ENCODE measurements around the gene TNFRSF11A.

The TNFRSF11A gene

DNA sequence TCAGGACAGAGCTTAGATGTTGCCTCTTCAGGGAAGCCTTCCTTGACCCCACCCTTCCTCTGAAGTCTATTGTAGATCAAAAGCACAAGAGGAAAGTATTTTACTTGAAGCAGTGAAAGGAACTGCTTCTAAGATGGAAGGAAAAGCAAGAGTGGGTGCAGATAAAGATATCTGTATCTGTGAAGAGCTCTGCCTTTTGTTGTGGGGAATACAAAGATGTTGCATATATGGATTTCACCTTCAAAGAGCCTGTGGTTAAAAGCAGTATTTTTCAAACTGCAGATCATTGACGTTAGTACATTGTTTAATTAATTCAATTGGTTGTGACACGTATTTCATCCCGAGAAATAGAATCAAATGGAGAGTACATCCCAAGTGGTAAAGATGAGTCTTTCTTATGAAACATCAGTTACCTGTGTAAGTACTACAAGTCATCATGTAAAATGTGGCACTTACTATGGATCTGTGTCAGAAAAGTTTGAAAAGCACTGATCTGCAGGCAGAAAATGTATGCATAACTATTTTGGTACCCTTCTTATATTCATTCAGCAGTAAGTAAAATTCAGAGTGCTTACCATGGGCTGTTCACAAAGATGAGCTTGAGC, 24.6 kb upstream of the TNFRSF11A start:
- Histone ChIP-seq H3K27me3 (ENCODE audit: insufficient read depth, low read length, poor library complexity) (no peaks in the 10 kb centered on the region), H3K4me2 (ENCODE audit: insufficient read depth, low read length) (no peak overlapping the region), H4K20me1 (ENCODE audit: insufficient read depth, low read length) (no peaks in the 10 kb centered on the region), H3K9ac (ENCODE audit: low read depth, low read length) (no peak overlapping the region), H2AFZ (ENCODE audit: low read depth, low read length) (no peak overlapping the region), H3K36me3 (ENCODE audit: insufficient read depth, low read length) (peaks cover 41% of the 10 kb centered on the region; the same call in 1 of the 2 replicates), H3K4me3 (ENCODE audit: low read depth in 1 of 2, low read length in 2 of 2) (no peak overlapping the region), H3K79me2 (ENCODE audit: insufficient read depth, low read length) (no peaks in the 10 kb centered on the region), H3K27ac (ENCODE audit: low read length) (no peak overlapping the region), H3K9me3 (ENCODE audit: insufficient read depth, low read length, severe bottlenecking) (no peaks in the 10 kb centered on the region), H3K4me1 (ENCODE audit: insufficient read depth, low read length) (no peaks in the 10 kb centered on the region)
- DNase-seq (no peak), ATAC-seq (ENCODE audit: insufficient read depth, low read depth) (no peak)
- no peak for TF ChIP-seq EZH2 (IDR thresholded peaks at IDR 0.05; ENCODE audit: borderline replicate concordance, low read depth, low read length, severe bottlenecking)
- TF ChIP-seq, protein P1, sequence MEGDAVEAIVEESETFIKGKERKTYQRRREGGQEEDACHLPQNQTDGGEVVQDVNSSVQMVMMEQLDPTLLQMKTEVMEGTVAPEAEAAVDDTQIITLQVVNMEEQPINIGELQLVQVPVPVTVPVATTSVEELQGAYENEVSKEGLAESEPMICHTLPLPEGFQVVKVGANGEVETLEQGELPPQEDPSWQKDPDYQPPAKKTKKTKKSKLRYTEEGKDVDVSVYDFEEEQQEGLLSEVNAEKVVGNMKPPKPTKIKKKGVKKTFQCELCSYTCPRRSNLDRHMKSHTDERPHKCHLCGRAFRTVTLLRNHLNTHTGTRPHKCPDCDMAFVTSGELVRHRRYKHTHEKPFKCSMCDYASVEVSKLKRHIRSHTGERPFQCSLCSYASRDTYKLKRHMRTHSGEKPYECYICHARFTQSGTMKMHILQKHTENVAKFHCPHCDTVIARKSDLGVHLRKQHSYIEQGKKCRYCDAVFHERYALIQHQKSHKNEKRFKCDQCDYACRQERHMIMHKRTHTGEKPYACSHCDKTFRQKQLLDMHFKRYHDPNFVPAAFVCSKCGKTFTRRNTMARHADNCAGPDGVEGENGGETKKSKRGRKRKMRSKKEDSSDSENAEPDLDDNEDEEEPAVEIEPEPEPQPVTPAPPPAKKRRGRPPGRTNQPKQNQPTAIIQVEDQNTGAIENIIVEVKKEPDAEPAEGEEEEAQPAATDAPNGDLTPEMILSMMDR (IDR thresholded peaks at IDR 0.05; ENCODE audit: borderline replicate concordance, extremely low read depth, low read length, poor library complexity, severe bottlenecking): no peak

DNA sequence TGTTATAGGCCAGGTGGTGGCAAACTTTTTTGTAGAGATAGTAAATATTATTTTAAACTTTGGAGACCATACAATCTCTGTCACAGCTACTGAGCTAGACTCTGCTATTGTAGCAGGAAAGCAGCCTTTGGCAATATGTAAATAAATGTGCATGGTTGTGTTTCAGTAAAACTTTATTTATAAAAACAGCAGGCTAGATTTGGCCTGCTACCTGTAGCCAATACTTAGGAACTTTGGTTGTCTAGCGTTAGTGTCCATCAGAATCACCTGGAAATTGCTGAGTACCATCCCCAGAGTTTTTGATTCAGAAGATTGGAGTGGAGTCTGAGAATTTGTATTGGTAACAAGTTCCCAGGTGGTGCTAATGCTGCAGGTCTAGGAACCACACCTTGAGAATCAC, 23.8 kb upstream of the TNFRSF11A start:
- H3K4me2 ChIP-seq (ENCODE audit: insufficient read depth, low read length): no peak overlapping the region
- no peak for TF ChIP-seq EZH2 (IDR thresholded peaks at IDR 0.05; ENCODE audit: borderline replicate concordance, low read depth, low read length, severe bottlenecking)
- TF ChIP-seq, protein P1 (IDR thresholded peaks at IDR 0.05; ENCODE audit: borderline replicate concordance, extremely low read depth, low read length, poor library complexity, severe bottlenecking): no peak
- no peak overlapping the region for H3K27ac ChIP-seq (ENCODE audit: low read length)
- no peak for DNase-seq
- H3K79me2 ChIP-seq (ENCODE audit: insufficient read depth, low read length): no peaks in the 10 kb centered on the region
- no peak overlapping the region for H3K4me3 ChIP-seq (ENCODE audit: low read depth in 1 of 2, low read length in 2 of 2)
- H3K4me1 ChIP-seq (ENCODE audit: insufficient read depth, low read length): no peaks in the 10 kb centered on the region
- no peaks in the 10 kb centered on the region for H4K20me1 ChIP-seq (ENCODE audit: insufficient read depth, low read length)
- no peaks in the 10 kb centered on the region for H3K9me3 ChIP-seq (ENCODE audit: insufficient read depth, low read length, severe bottlenecking)
- H2AFZ ChIP-seq (ENCODE audit: low read depth, low read length): no peak overlapping the region
- H3K36me3 ChIP-seq (ENCODE audit: insufficient read depth, low read length): peaks cover 45% of the 10 kb centered on the region; the same call in 1 of the 2 replicates
- no peaks in the 10 kb centered on the region for H3K27me3 ChIP-seq (ENCODE audit: insufficient read depth, low read length, poor library complexity)
- no peak for ATAC-seq (ENCODE audit: insufficient read depth, low read depth)
- H3K9ac ChIP-seq (ENCODE audit: low read depth, low read length): no peak overlapping the region

DNA sequence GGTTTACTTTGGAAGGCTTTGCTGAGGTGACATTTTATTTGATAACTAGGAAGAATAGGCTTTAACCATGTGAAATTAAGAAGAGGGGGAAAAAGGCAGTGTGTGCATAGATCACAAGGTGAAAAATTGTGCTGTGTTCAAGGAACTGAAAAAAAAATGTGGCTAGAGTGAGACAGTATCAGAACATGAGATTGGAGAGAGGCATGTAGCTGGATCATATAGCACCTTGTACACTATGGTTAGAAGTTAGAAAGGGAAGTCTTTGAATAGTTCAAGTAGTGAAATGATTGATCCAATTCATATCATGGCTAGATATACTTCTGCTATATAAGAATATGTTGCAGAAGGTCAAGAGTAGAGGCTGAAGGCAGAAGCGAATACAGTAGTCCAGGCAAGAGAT, 12.3 kb upstream of the TNFRSF11A start:
- Histone ChIP-seq H3K27me3 (ENCODE audit: insufficient read depth, low read length, poor library complexity) (no peaks in the 10 kb centered on the region), H3K4me2 (ENCODE audit: insufficient read depth, low read length) (no peak overlapping the region), H3K4me1 (ENCODE audit: insufficient read depth, low read length) (no peaks in the 10 kb centered on the region), H4K20me1 (ENCODE audit: insufficient read depth, low read length) (no peaks in the 10 kb centered on the region), H3K36me3 (ENCODE audit: insufficient read depth, low read length) (peaks cover 8% of the 10 kb centered on the region; the same call in 1 of the 2 replicates), H3K9ac (ENCODE audit: low read depth, low read length) (no peak overlapping the region), H3K9me3 (ENCODE audit: insufficient read depth, low read length, severe bottlenecking) (no peaks in the 10 kb centered on the region), H3K4me3 (ENCODE audit: low read depth in 1 of 2, low read length in 2 of 2) (no peak overlapping the region), H3K27ac (ENCODE audit: low read length) (no peak overlapping the region), H3K79me2 (ENCODE audit: insufficient read depth, low read length) (no peaks in the 10 kb centered on the region), H2AFZ (ENCODE audit: low read depth, low read length) (no peak overlapping the region)
- ATAC-seq (ENCODE audit: insufficient read depth, low read depth) (no peak), DNase-seq (no peak)
- TF ChIP-seq, protein P1 (IDR thresholded peaks at IDR 0.05; ENCODE audit: borderline replicate concordance, extremely low read depth, low read length, poor library complexity, severe bottlenecking): no peak
- TF ChIP-seq EZH2 (IDR thresholded peaks at IDR 0.05; ENCODE audit: borderline replicate concordance, low read depth, low read length, severe bottlenecking): no peak
